Measurements from ENCODE around the gene CPSF7. TPM values are rescaled to one million over a fixed set of nuclear protein-coding genes. Genes with fewer than 3 reads are reported as not detected.
A peak's percentile ranks its signal among the peaks of the same experiment; 100 is the strongest.

Gene CPSF7
- total and polyA plus RNA-seq, 10 of the 15 experiments (the other 5 are each of a cell fraction or from before 2014, with no cell fraction given), result 14.9 to 93.1 (median 60.9) TPM

DNA sequence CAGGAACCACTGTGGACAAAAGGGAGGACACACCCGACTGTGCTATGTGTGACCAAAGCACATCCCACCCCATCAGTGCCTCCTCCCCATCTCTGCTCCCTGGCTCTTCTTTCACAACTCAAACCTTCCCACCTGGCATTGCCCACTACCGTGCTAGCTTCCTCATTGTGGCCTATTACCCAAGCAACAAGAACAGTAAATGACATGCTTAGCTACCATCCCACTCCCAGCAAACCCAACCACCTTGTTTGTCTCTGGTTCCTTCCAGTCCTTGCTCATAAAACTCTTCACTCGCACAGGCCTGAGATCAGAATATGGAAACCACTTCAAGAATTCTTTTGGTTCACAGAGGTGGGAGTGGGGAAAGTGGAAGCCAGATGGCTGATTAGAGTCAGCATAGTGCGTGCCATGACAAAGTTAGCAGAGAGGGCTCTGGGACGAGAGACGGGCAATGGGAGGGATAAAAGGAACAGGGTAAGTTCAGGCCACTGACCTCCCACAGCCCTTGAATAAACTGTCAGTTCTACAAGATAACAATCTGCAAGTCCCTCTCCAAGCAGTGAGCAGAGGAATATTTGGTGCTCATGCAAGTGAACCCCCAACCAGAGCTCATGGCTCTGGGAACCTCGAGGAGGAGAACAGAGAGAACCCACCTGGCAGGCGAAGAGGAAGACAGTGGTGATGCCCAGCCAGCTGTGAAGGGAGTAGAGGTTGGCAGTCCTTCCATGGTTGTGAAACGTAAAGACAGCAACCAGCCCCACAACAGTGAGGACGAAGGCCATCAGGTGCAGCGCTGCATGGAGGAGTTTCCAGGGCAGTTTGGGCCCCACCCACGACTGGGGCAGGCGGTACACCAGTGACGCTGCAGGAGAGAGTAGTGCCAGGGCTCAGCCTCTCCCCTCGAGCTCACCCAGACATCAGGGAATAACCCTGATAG, 76.4 kb downstream of the CPSF7 start:
- intact Hi-C loops (cut with micrococcal nuclease; ENCODE audit: unreplicated experiment) (no loop called here), in situ Hi-C loops (cut with MboI) (no loop called here)
- H3K9me3 ChIP-seq (replicated peaks; ENCODE audit: control insufficient read depth, insufficient read depth, low read length), result no peaks in the 10 kb centered on the region
- peaks cover 19 to 23% of the 10 kb centered on the region in 2 experiments for H3K36me3 ChIP-seq (ENCODE audit: control insufficient read depth in 2 of 2, insufficient read depth in 2 of 2, low read length in 1 of 2)
- no peak overlapping the region for H3K27ac ChIP-seq (ENCODE audit: control insufficient read depth, insufficient read depth)
- H3K79me2 ChIP-seq (ENCODE audit: control insufficient read depth, insufficient read depth, low read length), result peaks cover 10% of the 10 kb centered on the region
- H3K27me3 ChIP-seq (replicated peaks in 1 of 2; ENCODE audit: control insufficient read depth in 2 of 2, insufficient read depth in 2 of 2, low read length in 1 of 2), result no peaks in the 10 kb centered on the region
- H3K9ac ChIP-seq (ENCODE audit: control insufficient read depth, insufficient read depth, low read length), result no peak overlapping the region
- ChIA-PET SMC1A (ENCODE audit: uncharacterized antibody, unreplicated experiment) (interaction anchor here (0.9 to 12.8 kb wide), 5 partner anchors 10 to 39 kb away, joined by 3 to 243 read pairs (median 84); partner anchors contain the start of genes DDB1, TKFC and TMEM216), CTCF (interaction anchor here (0.7 to 23.9 kb wide), 6 partner anchors 10 to 76 kb away, joined by 3 to 387 read pairs (median 4); partner anchors contain the start of gene TMEM216), POLR2A (interaction anchor here (1.1 to 1.6 kb wide), 4 partner anchors 8 to 18 kb away, joined by 3 to 5 read pairs (median 4); partner anchors contain the start of genes CYB561A3 and TMEM138), RAD21 (ENCODE audit: unreplicated experiment) (interaction anchor here (2.6 to 13.0 kb wide), 2 partner anchors 18 to 32 kb away, joined by 17 to 172 read pairs; partner anchors contain the start of genes DDB1 and TKFC)
- peak overlapping the region; percentile 67 for H3K4me2 ChIP-seq (ENCODE audit: control insufficient read depth, insufficient read depth)
- DNase-seq (ENCODE audit: low read depth, low spot score) (no peak), FAIRE-seq (no peak), ATAC-seq (no peak)
- 53% methylated on average over 15 of the region's 15 CpGs for WGBS (ENCODE audit: insufficient coverage, insufficient replicate concordance, low lambda C conversion rate, missing lambda C conversion rate)
- no peak overlapping the region for H3K4me3 ChIP-seq
- BruUV-seq (replicated peaks), result no TSS peak
- H3K4me1 ChIP-seq (ENCODE audit: control insufficient read depth, insufficient read depth, low read length), result peaks cover 22% of the 10 kb centered on the region
- no peaks in the 10 kb centered on the region for H4K20me1 ChIP-seq (ENCODE audit: control insufficient read depth, insufficient read depth)
- no peak overlapping the region for H2AFZ ChIP-seq (ENCODE audit: control insufficient read depth, low read depth, low read length)
- no peak for TF ChIP-seq ASH2L (IDR thresholded peaks at IDR 0.05; ENCODE audit: borderline replicate concordance, low read depth)
- no peak for TF ChIP-seq MTA2 (IDR thresholded peaks at IDR 0.05; ENCODE audit: low read depth)
- TF ChIP-seq NFIC (IDR thresholded peaks at IDR 0.05; ENCODE audit: low read depth, low read length), result no peak
- TF ChIP-seq, protein P1, sequence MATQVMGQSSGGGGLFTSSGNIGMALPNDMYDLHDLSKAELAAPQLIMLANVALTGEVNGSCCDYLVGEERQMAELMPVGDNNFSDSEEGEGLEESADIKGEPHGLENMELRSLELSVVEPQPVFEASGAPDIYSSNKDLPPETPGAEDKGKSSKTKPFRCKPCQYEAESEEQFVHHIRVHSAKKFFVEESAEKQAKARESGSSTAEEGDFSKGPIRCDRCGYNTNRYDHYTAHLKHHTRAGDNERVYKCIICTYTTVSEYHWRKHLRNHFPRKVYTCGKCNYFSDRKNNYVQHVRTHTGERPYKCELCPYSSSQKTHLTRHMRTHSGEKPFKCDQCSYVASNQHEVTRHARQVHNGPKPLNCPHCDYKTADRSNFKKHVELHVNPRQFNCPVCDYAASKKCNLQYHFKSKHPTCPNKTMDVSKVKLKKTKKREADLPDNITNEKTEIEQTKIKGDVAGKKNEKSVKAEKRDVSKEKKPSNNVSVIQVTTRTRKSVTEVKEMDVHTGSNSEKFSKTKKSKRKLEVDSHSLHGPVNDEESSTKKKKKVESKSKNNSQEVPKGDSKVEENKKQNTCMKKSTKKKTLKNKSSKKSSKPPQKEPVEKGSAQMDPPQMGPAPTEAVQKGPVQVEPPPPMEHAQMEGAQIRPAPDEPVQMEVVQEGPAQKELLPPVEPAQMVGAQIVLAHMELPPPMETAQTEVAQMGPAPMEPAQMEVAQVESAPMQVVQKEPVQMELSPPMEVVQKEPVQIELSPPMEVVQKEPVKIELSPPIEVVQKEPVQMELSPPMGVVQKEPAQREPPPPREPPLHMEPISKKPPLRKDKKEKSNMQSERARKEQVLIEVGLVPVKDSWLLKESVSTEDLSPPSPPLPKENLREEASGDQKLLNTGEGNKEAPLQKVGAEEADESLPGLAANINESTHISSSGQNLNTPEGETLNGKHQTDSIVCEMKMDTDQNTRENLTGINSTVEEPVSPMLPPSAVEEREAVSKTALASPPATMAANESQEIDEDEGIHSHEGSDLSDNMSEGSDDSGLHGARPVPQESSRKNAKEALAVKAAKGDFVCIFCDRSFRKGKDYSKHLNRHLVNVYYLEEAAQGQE (IDR thresholded peaks at IDR 0.05; ENCODE audit: low read depth, low read length), result no peak
- TF ChIP-seq, protein P2, sequence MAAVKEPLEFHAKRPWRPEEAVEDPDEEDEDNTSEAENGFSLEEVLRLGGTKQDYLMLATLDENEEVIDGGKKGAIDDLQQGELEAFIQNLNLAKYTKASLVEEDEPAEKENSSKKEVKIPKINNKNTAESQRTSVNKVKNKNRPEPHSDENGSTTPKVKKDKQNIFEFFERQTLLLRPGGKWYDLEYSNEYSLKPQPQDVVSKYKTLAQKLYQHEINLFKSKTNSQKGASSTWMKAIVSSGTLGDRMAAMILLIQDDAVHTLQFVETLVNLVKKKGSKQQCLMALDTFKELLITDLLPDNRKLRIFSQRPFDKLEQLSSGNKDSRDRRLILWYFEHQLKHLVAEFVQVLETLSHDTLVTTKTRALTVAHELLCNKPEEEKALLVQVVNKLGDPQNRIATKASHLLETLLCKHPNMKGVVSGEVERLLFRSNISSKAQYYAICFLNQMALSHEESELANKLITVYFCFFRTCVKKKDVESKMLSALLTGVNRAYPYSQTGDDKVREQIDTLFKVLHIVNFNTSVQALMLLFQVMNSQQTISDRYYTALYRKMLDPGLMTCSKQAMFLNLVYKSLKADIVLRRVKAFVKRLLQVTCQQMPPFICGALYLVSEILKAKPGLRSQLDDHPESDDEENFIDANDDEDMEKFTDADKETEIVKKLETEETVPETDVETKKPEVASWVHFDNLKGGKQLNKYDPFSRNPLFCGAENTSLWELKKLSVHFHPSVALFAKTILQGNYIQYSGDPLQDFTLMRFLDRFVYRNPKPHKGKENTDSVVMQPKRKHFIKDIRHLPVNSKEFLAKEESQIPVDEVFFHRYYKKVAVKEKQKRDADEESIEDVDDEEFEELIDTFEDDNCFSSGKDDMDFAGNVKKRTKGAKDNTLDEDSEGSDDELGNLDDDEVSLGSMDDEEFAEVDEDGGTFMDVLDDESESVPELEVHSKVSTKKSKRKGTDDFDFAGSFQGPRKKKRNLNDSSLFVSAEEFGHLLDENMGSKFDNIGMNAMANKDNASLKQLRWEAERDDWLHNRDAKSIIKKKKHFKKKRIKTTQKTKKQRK (IDR thresholded peaks at IDR 0.05; ENCODE audit: low read depth, low read length), result no peak
- no peak for TF ChIP-seq CHD4 (IDR thresholded peaks at IDR 0.05)
- no peak for TF ChIP-seq SREBF2 (IDR thresholded peaks at IDR 0.05; ENCODE audit: low read length)
- no peak for TF ChIP-seq PRDM15 (CRISPR knock-in tag; IDR thresholded peaks at IDR 0.05)
